ENCODE results near the gene LTBR. TPM values are rescaled to one million over a fixed set of nuclear protein-coding genes. Genes with fewer than 3 reads are reported as not detected.

The LTBR gene
- total and polyA plus RNA-seq, 2 donors (not counting 3 experiments of a cell fraction or from before 2014, with no cell fraction given): 70.7 to 102 TPM

GRCh38 chr12:6370576-6370935, 13.4 kb upstream of the LTBR start:
- dilution Hi-C loops (cut with MboI; ENCODE audit: extremely low pct_ligation_motif_present, low sequenced_read_pairs) (no loop called here), intact Hi-C loops (cut with micrococcal nuclease) (loop anchor here (2.0 kb wide), 1 partner anchor 48 kb away; no protein-coding TSS in a partner anchor)
- H3K4me1 ChIP-seq (ENCODE audit: control insufficient read depth, extremely low read depth, insufficient read depth, low read length): peaks cover 33% of the 10 kb centered on the region
- peak overlapping the region; percentile 33 for H2AFZ ChIP-seq (ENCODE audit: low read depth, low read length)
- no peaks in the 10 kb centered on the region for H3K36me3 ChIP-seq (ENCODE audit: control insufficient read depth in 2 of 2, extremely low read depth in 1 of 2, insufficient read depth in 2 of 2, low read length in 2 of 2)
- POLR2A ChIA-PET: interaction anchor here (0.6 to 1.2 kb wide), 2 partner anchors 100 to 297 kb away, joined by 3 to 4 read pairs; partner anchors contain the start of gene VAMP1
- TF ChIP-seq MYC (IDR thresholded peaks at IDR 0.05; ENCODE audit: low read depth, low read length) (no peak), GATA2 (IDR thresholded peaks at IDR 0.05; ENCODE audit: insufficient read depth, insufficient read length, low read depth, low read length) (no peak), MAX (IDR thresholded peaks at IDR 0.05; ENCODE audit: insufficient read depth, insufficient read length) (no peak), POLR2AphosphoS5 (IDR thresholded peaks at IDR 0.05; ENCODE audit: insufficient read depth, low read depth, low read length) (no peak), POLR2A (IDR thresholded peaks at IDR 0.05; ENCODE audit: low read depth, low read length) (no peak), JUN (IDR thresholded peaks at IDR 0.05; ENCODE audit: borderline replicate concordance, insufficient read depth, insufficient read length, low read depth) (no peak), EZH2 (IDR thresholded peaks at IDR 0.05; ENCODE audit: borderline replicate concordance, low read depth, low read length, severe bottlenecking) (no peak), CTCF (IDR thresholded peaks at IDR 0.05; ENCODE audit: extremely low read depth in 1 of 2, insufficient read depth in 1 of 2, low read depth in 1 of 2, low read length in 2 of 2) (no peak), FOS (IDR thresholded peaks at IDR 0.05; ENCODE audit: borderline replicate concordance, insufficient read depth, low read length) (no peak)
- no peaks in the 10 kb centered on the region for H3K9me3 ChIP-seq (replicated peaks; ENCODE audit: control insufficient read depth, insufficient read depth, low read length)
- H3K27ac ChIP-seq (ENCODE audit: insufficient read depth, low read depth, low read length): no peak overlapping the region
- CTCF ChIA-PET: interaction anchor here (0.9 to 5.9 kb wide), 5 partner anchors 25 to 95 kb away, joined by 3 to 30 read pairs (median 4); partner anchors contain the start of gene TNFRSF1A
- no peak overlapping the region for H3K9ac ChIP-seq (replicated peaks; ENCODE audit: extremely low read depth, insufficient read depth, low read length)
- no peak for DNase-seq (ENCODE audit: low read depth, low spot score)
- no peak overlapping the region for H3K4me2 ChIP-seq (ENCODE audit: insufficient read depth, low read length)
- H4K20me1 ChIP-seq (replicated peaks; ENCODE audit: control insufficient read depth, extremely low read depth, insufficient read depth, low read length): no peaks in the 10 kb centered on the region
- no TSS peak for BruUV-seq (replicated peaks)
- no peak overlapping the region for H3K4me3 ChIP-seq (replicated peaks in 1 of 3; ENCODE audit: insufficient read depth in 1 of 3, low read depth in 1 of 3, low read length in 3 of 3)
- no peaks in the 10 kb centered on the region for H3K79me2 ChIP-seq (ENCODE audit: control insufficient read depth, insufficient read depth, low read length)
- FAIRE-seq: no peak
- no peaks in the 10 kb centered on the region for H3K27me3 ChIP-seq (ENCODE audit: control insufficient read depth in 2 of 2, insufficient read depth in 2 of 2, low read length in 2 of 2)
- H3K9me1 ChIP-seq (replicated peaks; ENCODE audit: control insufficient read depth, extremely low read depth, insufficient read depth, low read length): no peaks in the 10 kb centered on the region

Measured in endothelial cell of umbilical vein (primary cell).